ENCODE measurements around the gene IGDCC3. TPM values are rescaled to one million over a fixed set of nuclear protein-coding genes. Genes with fewer than 3 reads are reported as not detected.

The IGDCC3 gene
- total and polyA plus RNA-seq, 2 of the 8 experiments (the other 6 are each of a cell fraction or from before 2014, with no cell fraction given) = 26.8 to 45.7 TPM

DNA sequence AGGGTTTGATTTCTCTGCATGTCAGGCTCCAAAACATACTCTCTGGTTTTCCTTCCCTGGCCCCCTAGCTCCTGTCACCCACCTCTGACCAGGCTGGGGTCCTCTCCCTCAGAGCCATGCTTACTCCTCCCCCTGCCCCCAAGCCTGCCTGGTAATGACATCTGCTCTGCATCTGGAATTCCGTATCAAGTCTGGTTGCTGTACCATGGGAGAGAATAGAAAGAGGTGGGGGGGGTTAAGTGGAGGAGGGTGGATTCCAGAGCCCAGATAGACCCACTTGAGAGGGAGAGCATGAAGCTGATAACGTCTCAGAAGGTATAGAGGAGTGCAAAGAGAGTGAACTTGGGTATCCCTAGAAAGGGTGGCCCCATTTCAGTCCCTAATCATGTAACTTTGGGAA lies 40.8 kb upstream of the IGDCC3 start:
- H4K91ac ChIP-seq (replicated peaks; ENCODE audit: insufficient read length, low read length) = peak overlapping the region; percentile 45
- H3K9ac ChIP-seq (replicated peaks in 1 of 4; ENCODE audit: extremely low read depth in 1 of 4, low read depth in 3 of 4, low read length in 3 of 4) = no peak overlapping the region
- ChIA-PET POLR2A (ENCODE audit: partially characterized antibody) (interaction anchor here (0.5 to 12.2 kb wide), 7 partner anchors 10 to 114 kb away, joined by 3 to 229 read pairs (median 9); partner anchors contain the start of genes DPP8 and RNU5B-1), CTCF (ENCODE audit: partially characterized antibody) (interaction anchor here (0.9 to 14.6 kb wide), 5 partner anchors 12 to 100 kb away, joined by 3 to 180 read pairs (median 6); no protein-coding TSS in a partner anchor)
- peaks cover 21% of the 10 kb centered on the region for H3K23me2 ChIP-seq (ENCODE audit: low read depth, low read length)
- H3K27me3 ChIP-seq (replicated peaks in 1 of 4; ENCODE audit: control insufficient read depth in 3 of 4, extremely low read depth in 1 of 4, insufficient read depth in 3 of 4, low read length in 3 of 4) = peaks cover 0 to 5% (median 3%) of the 10 kb centered on the region in 4 experiments; a peak in 3 of 7 replicates
- DNase-seq (ENCODE audit: low read depth in 1 of 2, low spot score in 2 of 2) (no peak), FAIRE-seq (no peak)
- H2BK12ac ChIP-seq (ENCODE audit: low read depth, low read length) = peak overlapping the region; percentile 76; the same call in 1 of the 2 replicates
- peak overlapping the region; percentile 57; the same call in 1 of the 2 replicates for H2BK5ac ChIP-seq (ENCODE audit: low read depth, low read length)
- H3K56ac ChIP-seq (replicated peaks; ENCODE audit: insufficient read length, low read depth, low read length) = no peak overlapping the region
- no peaks in the 10 kb centered on the region for H3K36me3 ChIP-seq (ENCODE audit: control insufficient read depth in 2 of 4, insufficient read depth in 4 of 4, low read length in 3 of 4)
- H4K8ac ChIP-seq (ENCODE audit: extremely low read depth, insufficient read depth, low read length) = no peak overlapping the region
- 85% methylated on average over 2 of the region's 2 CpGs; no CpG with 5 or more reads in 1 of the 2 experiments for WGBS, 2 experiments (ENCODE audit: extremely low coverage in 1 of 2, insufficient coverage in 1 of 2, insufficient read length in 1 of 2, insufficient replicate concordance in 2 of 2, low coverage in 1 of 2, low lambda C conversion rate in 2 of 2, missing lambda C conversion rate in 1 of 2)
- no peak overlapping the region for H3K27ac ChIP-seq (ENCODE audit: low read depth, low read length)
- H4K20me1 ChIP-seq (replicated peaks in 1 of 2; ENCODE audit: control insufficient read depth in 1 of 2, insufficient read depth in 2 of 2, low read length in 2 of 2) = no peaks in the 10 kb centered on the region
- 0 out of 2 replicates have a peak overlapping the region, but pooled peaks have one; percentile 34 for H2BK20ac ChIP-seq (ENCODE audit: low read length)
- no peak overlapping the region for H2AFZ ChIP-seq (ENCODE audit: low read length)
- H3K9me3 ChIP-seq (ENCODE audit: insufficient read depth in 2 of 2, low read depth in 1 of 2, low read length in 1 of 2) = no peaks in the 10 kb centered on the region
- no peak overlapping the region for H3K14ac ChIP-seq (ENCODE audit: insufficient read length)
- no peak overlapping the region for H2AK5ac ChIP-seq (ENCODE audit: low read depth, low read length)
- H3K4me2 ChIP-seq (ENCODE audit: insufficient read depth in 1 of 2, low read depth in 2 of 2, low read length in 2 of 2) = no peak overlapping the region
- H2BK120ac ChIP-seq (replicated peaks; ENCODE audit: low read depth, low read length) = no peak overlapping the region
- H3K79me2 ChIP-seq (ENCODE audit: control insufficient read depth in 1 of 2, insufficient read depth in 2 of 2, low read length in 2 of 2) = peaks cover 0 to 30% of the 10 kb centered on the region in 2 experiments; a peak in 2 of 4 replicates
- peaks cover under 1% of the 10 kb centered on the region; the same call in 1 of the 2 replicates for H3K79me1 ChIP-seq (ENCODE audit: low read depth, low read length)
- peak overlapping the region; percentile 36; the same call in 1 of the 2 replicates for H3K18ac ChIP-seq (ENCODE audit: extremely low read depth, low read length)
- H3K4me3 ChIP-seq (ENCODE audit: extremely low read depth in 1 of 4, insufficient read depth in 2 of 4, low read depth in 3 of 4, low read length in 4 of 4) = no peak overlapping the region
- H3K4ac ChIP-seq (replicated peaks; ENCODE audit: insufficient read length, low read depth, low read length) = peak overlapping the region; percentile 35
- H3K23ac ChIP-seq (ENCODE audit: insufficient read length) = no peak overlapping the region
- H2BK15ac ChIP-seq (ENCODE audit: low read length) = no peak overlapping the region
- peaks cover 31 to 60% (median 45%) of the 10 kb centered on the region in 4 experiments for H3K4me1 ChIP-seq (replicated peaks in 1 of 4; ENCODE audit: control insufficient read depth in 3 of 4, insufficient read depth in 4 of 4, low read length in 3 of 4)
- no peak overlapping the region for H4K5ac ChIP-seq (ENCODE audit: insufficient read length, low read depth, low read length)
- TF ChIP-seq USF2 (IDR thresholded peaks at IDR 0.05; ENCODE audit: low read length) (no peak), SP2 (IDR thresholded peaks at IDR 0.05; ENCODE audit: low read length) (no peak), SP4 (IDR thresholded peaks at IDR 0.05; ENCODE audit: low read length) (no peak), SP1 (IDR thresholded peaks at IDR 0.05; ENCODE audit: low read depth, low read length) (no peak), RNF2 (IDR thresholded peaks at IDR 0.05; ENCODE audit: borderline replicate concordance, low read depth, low read length, missing control alignments, poor library complexity, severe bottlenecking) (no peak), ASH2L (IDR thresholded peaks at IDR 0.05; ENCODE audit: low read length) (no peak), HDAC6 (IDR thresholded peaks at IDR 0.05; ENCODE audit: low read depth, low read length) (no peak)
- TF ChIP-seq, protein P1, sequence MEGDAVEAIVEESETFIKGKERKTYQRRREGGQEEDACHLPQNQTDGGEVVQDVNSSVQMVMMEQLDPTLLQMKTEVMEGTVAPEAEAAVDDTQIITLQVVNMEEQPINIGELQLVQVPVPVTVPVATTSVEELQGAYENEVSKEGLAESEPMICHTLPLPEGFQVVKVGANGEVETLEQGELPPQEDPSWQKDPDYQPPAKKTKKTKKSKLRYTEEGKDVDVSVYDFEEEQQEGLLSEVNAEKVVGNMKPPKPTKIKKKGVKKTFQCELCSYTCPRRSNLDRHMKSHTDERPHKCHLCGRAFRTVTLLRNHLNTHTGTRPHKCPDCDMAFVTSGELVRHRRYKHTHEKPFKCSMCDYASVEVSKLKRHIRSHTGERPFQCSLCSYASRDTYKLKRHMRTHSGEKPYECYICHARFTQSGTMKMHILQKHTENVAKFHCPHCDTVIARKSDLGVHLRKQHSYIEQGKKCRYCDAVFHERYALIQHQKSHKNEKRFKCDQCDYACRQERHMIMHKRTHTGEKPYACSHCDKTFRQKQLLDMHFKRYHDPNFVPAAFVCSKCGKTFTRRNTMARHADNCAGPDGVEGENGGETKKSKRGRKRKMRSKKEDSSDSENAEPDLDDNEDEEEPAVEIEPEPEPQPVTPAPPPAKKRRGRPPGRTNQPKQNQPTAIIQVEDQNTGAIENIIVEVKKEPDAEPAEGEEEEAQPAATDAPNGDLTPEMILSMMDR (IDR thresholded peaks at IDR 0.05; ENCODE audit: control extremely low read depth in 1 of 3, insufficient read depth in 1 of 3, low read depth in 1 of 3, low read length in 3 of 3) = no peak
- TF ChIP-seq, protein P2, sequence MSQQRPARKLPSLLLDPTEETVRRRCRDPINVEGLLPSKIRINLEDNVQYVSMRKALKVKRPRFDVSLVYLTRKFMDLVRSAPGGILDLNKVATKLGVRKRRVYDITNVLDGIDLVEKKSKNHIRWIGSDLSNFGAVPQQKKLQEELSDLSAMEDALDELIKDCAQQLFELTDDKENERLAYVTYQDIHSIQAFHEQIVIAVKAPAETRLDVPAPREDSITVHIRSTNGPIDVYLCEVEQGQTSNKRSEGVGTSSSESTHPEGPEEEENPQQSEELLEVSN (IDR thresholded peaks at IDR 0.05) = no peak

All from H1 (cell line).